CD14-positive monocyte (primary cell): ENCODE results near the gene F2RL3. TPM values are rescaled to one million over a fixed set of nuclear protein-coding genes. Genes with fewer than 3 reads are reported as not detected.
A peak's percentile ranks its signal among the peaks of the same experiment; 100 is the strongest.

ENCODE experiments used
- DNase-seq, 3 donors: peaks; one replicate each; pipeline ENCODE4 v3.0.0-alpha.2; 2011 to 2022
- H2AFZ ChIP-seq: 2 replicates; pipeline ENCODE4 v1.6.0; 2012; ENCODE audit warnings: mild to moderate bottlenecking, low read depth, low read length, inconsistent platforms; ENCODE audit not compliant: insufficient read depth, poor library complexity, severe bottlenecking
- H3K27ac ChIP-seq, 2 donors: 1 replicate in 1 of 2; 2 replicates in 1 of 2; pipeline ENCODE4 v1.5.1; 2012 to 2013; ENCODE audit warnings: low read length in 2 of 2, control low read depth in 1 of 2, inconsistent platforms in 1 of 2, low read depth in 1 of 2, mild to moderate bottlenecking in 1 of 2
- H3K27me3 ChIP-seq, 2 donors: one replicate each; pipeline versions ENCODE4 v1.6.0 to v1.6.1; 2011 to 2013; ENCODE audit warnings: low read length in 2 of 2; ENCODE audit not compliant: control insufficient read depth in 2 of 2, insufficient read depth in 2 of 2
- H3K36me3 ChIP-seq, 2 donors: replicated peaks in 1 of 2; 1 replicate in 1 of 2; 2 replicates in 1 of 2; pipeline versions ENCODE4 v1.5.1 to v1.6.1; 2012 to 2013; ENCODE audit warnings: low read length in 2 of 2, control low read depth in 1 of 2, inconsistent platforms in 1 of 2, mild to moderate bottlenecking in 1 of 2; ENCODE audit not compliant: insufficient read depth in 2 of 2, control insufficient read depth in 1 of 2
- H3K4me1 ChIP-seq, 2 donors: 1 replicate in 1 of 2; 2 replicates in 1 of 2; pipeline versions ENCODE4 v1.5.1 to v1.6.1; 2012 to 2013; ENCODE audit warnings: low read length in 2 of 2, control low read depth in 1 of 2, inconsistent platforms in 1 of 2, mild to moderate bottlenecking in 1 of 2, moderate library complexity in 1 of 2; ENCODE audit not compliant: insufficient read depth in 2 of 2, control insufficient read depth in 1 of 2
- H3K4me2 ChIP-seq: replicated peaks from 2 replicates; pipeline ENCODE3; 2012; ENCODE audit warnings: low read length, moderate library complexity, mild to moderate bottlenecking; ENCODE audit not compliant: poor library complexity, severe bottlenecking; ENCODE audit errors: extremely low read depth
- H3K4me3 ChIP-seq, 3 experiments: fragments of 200-600 bp in 1 of 3; sonication (generic) in 1 of 3; replicated peaks in 1 of 3; 1 replicate in 2 of 3; 2 replicates in 1 of 3; pipeline ENCODE4 v1.5.1; 2011 to 2013; ENCODE audit warnings: low read length in 3 of 3, mild to moderate bottlenecking in 3 of 3, control low read depth in 2 of 3, low read depth in 2 of 3, inconsistent platforms in 1 of 3, moderate library complexity in 1 of 3
- H3K79me2 ChIP-seq: 2 replicates; pipeline ENCODE4 v1.6.0; 2012; ENCODE audit warnings: mild to moderate bottlenecking, control low read depth, inconsistent platforms, low read length, moderate library complexity; ENCODE audit not compliant: insufficient read depth
- H3K9ac ChIP-seq: 2 replicates; pipeline ENCODE4 v1.6.0; 2017; ENCODE audit warnings: low read length, mild to moderate bottlenecking; ENCODE audit not compliant: insufficient read depth, poor library complexity, severe bottlenecking
- H3K9me3 ChIP-seq, 2 donors: replicated peaks in 1 of 2; 1 replicate in 1 of 2; 2 replicates in 1 of 2; pipeline versions ENCODE4 v1.5.1 to v1.6.1; 2012 to 2013; ENCODE audit warnings: low read length in 2 of 2, control low read depth in 1 of 2; ENCODE audit not compliant: control insufficient read depth in 1 of 2, insufficient read depth in 1 of 2
- H4K20me1 ChIP-seq: 2 replicates; pipeline ENCODE4 v1.6.0; 2012; ENCODE audit warnings: mild to moderate bottlenecking, low read length, control low read depth, moderate library complexity; ENCODE audit not compliant: insufficient read depth
- H3K27ac Mint-ChIP-seq, 7 donors: one replicate each; pipeline ENCODE4 v1.8.0; 2020; ENCODE audit warnings: mild to moderate bottlenecking in 7 of 7, mixed read lengths in 7 of 7, moderate library complexity in 6 of 7, inconsistent platforms in 2 of 7
- H3K27me3 Mint-ChIP-seq, 3 donors: one replicate each; pipeline ENCODE4 v1.8.0; 2021 to 2022; ENCODE audit warnings: low read depth in 3 of 3, mild to moderate bottlenecking in 3 of 3, mixed read lengths in 3 of 3, moderate library complexity in 3 of 3, inconsistent platforms in 1 of 3
- H3K36me3 Mint-ChIP-seq, 2 donors: one replicate each; pipeline ENCODE4 v1.8.0; 2020; ENCODE audit warnings: mixed read lengths in 2 of 2, inconsistent platforms in 1 of 2, mild to moderate bottlenecking in 1 of 2
- H3K4me1 Mint-ChIP-seq: one replicate; pipeline ENCODE4 v1.8.0; 2020; ENCODE audit warnings: mild to moderate bottlenecking, mixed read lengths
- H3K4me3 Mint-ChIP-seq, 2 donors: one replicate each; pipeline ENCODE4 v1.8.0; 2020; ENCODE audit warnings: mild to moderate bottlenecking in 2 of 2, mixed read lengths in 2 of 2, moderate library complexity in 1 of 2
- H3K9me3 Mint-ChIP-seq, 7 donors: one replicate each; pipeline ENCODE4 v1.8.0; 2020 to 2022; ENCODE audit warnings: mixed read lengths in 7 of 7, mild to moderate bottlenecking in 6 of 7, moderate library complexity in 6 of 7, inconsistent platforms in 2 of 7
- CTCF ChIP-seq: fragments of 200-600 bp; IDR thresholded peaks from one replicate; pipeline ENCODE4 v1.8.0; 2022; ENCODE audit warnings: antibody characterized with exemption, mild to moderate bottlenecking
- WGBS: methylation state at CpG from one replicate; pipeline ENCODE4 v1.1.5; 2013; ENCODE audit warnings: missing lambda C conversion rate; ENCODE audit not compliant: insufficient coverage; 5-methylcytosine and 5-hydroxymethylcytosine counted together
- intact Hi-C, 2 donors: fragments of 100-400 bp; cut with micrococcal nuclease; formaldehyde crosslinking; loops; one replicate each; pipeline versions ENCODE4 v1.15.0 to v1.15.1; 2023
- polyA plus RNA-seq, 3 donors: library from polyadenylated mRNA; depleted of rRNA in 1 of 3; unstranded in 2 of 3; stranded (reverse) in 1 of 3; fragments of 300-500 nt in 2 of 3; fragments of >200 nt in 1 of 3; fragmentation: Illumina TruSeq in 2 of 3; gene quantifications; 1 replicate in 2 of 3; 2 replicates in 1 of 3; pipeline ENCODE4 v1.2.3, GENCODE V29; 2012 to 2021

Gene F2RL3
- polyA plus RNA-seq, 3 donors = 0.05 TPM; not detected in 2

GRCh38 chr19:16872728-16873127, 16.1 kb upstream of the F2RL3 start:
- H3K4me3 ChIP-seq = no peak overlapping the region
- H2AFZ ChIP-seq = no peak overlapping the region
- no peak overlapping the region for H3K9ac ChIP-seq
- H3K9me3 Mint-ChIP-seq = peaks cover 8 to 20% (median 12%) of the 10 kb centered on the region in 7 donors
- no peak overlapping the region for H3K27ac ChIP-seq
- H3K79me2 ChIP-seq = peaks cover 16% of the 10 kb centered on the region
- peaks cover 85 to 100% of the 10 kb centered on the region in 2 donors for H3K36me3 Mint-ChIP-seq
- H3K27ac Mint-ChIP-seq = no peak overlapping the region
- peaks cover 0 to 2% (median 2%) of the 10 kb centered on the region in 3 donors for H3K27me3 Mint-ChIP-seq
- H3K9me3 ChIP-seq = peaks cover 0 to 6% of the 10 kb centered on the region in 2 donors
- intact Hi-C loops = no loop called here
- H3K36me3 ChIP-seq = peaks cover 82 to 92% of the 10 kb centered on the region in 2 donors
- no peak for DNase-seq
- no peaks in the 10 kb centered on the region for H3K4me1 ChIP-seq
- no peak overlapping the region for H3K4me3 Mint-ChIP-seq
- 97% methylated on average over 21 of the region's 21 CpGs for WGBS
- peaks cover 84% of the 10 kb centered on the region for H4K20me1 ChIP-seq
- no peak for TF ChIP-seq CTCF
- no peaks in the 10 kb centered on the region for H3K27me3 ChIP-seq
- H3K4me1 Mint-ChIP-seq = peaks cover 6% of the 10 kb centered on the region
- H3K4me2 ChIP-seq = no peak overlapping the region

- Histone ChIP-seq H3K4me2 (no peak overlapping the region), H3K27me3 (no peaks in the 10 kb centered on the region), H3K36me3 (peaks cover 82 to 92% of the 10 kb centered on the region in 2 donors), H3K4me1 (no peaks in the 10 kb centered on the region), H3K9ac (no peak overlapping the region), H2AFZ (no peak overlapping the region), H3K9me3 (peaks cover 0 to 14% of the 10 kb centered on the region in 2 donors), H3K27ac (no peak overlapping the region), H3K4me3 (no peak overlapping the region), H4K20me1 (peaks cover 76% of the 10 kb centered on the region), H3K79me2 (peaks cover 16% of the 10 kb centered on the region)
- no peak for DNase-seq
- Mint-ChIP-seq H3K27me3 (peaks cover 0 to under 1% (median 0%) of the 10 kb centered on the region in 3 donors), H3K4me1 (peaks cover 6% of the 10 kb centered on the region), H3K27ac (peak overlapping the region in 1 of 7 donors; percentile 26), H3K36me3 (peaks cover 85 to 100% of the 10 kb centered on the region in 2 donors), H3K4me3 (no peak overlapping the region), H3K9me3 (peaks cover 13 to 22% (median 18%) of the 10 kb centered on the region in 7 donors)
- TF ChIP-seq CTCF = no peak
- 93% methylated on average over 3 of the region's 3 CpGs for WGBS
- intact Hi-C loops = no loop called here
Observed at GRCh38 chr19:16873594-16873993, 15.2 kb upstream of the F2RL3 start.
